DOHH2 (cell line): ENCODE measurements around the gene SEC61B.

Experiments
- H3F3A ChIP-seq: fragments of 200-600 bp; sonication (generic), shearing (Covaris generic); 2 replicates; pipeline ENCODE4 v1.6.0; 2016; ENCODE audit warnings: antibody characterized with exemption, mild to moderate bottlenecking; ENCODE audit not compliant: control insufficient read depth, insufficient read depth
- H3K27ac ChIP-seq: fragments of 200-600 bp; sonication (generic); 2 replicates; pipeline ENCODE4 v1.5.1; 2014; ENCODE audit warnings: low read depth, mild to moderate bottlenecking, low read length, moderate library complexity
- H3K27me3 ChIP-seq: fragments of 200-600 bp; sonication (generic); 2 replicates; pipeline ENCODE4 v1.6.1; 2014; ENCODE audit warnings: mild to moderate bottlenecking, low read length, mixed read lengths; ENCODE audit not compliant: control insufficient read depth
- H3K36me3 ChIP-seq: fragments of 200-600 bp; sonication (generic); 2 replicates; pipeline ENCODE4 v1.6.1; 2014; ENCODE audit warnings: mild to moderate bottlenecking, low read length, moderate library complexity, mixed read lengths; ENCODE audit not compliant: control insufficient read depth
- H3K4me1 ChIP-seq: fragments of 200-600 bp; sonication (generic); 2 replicates; pipeline ENCODE4 v1.6.1; 2014; ENCODE audit warnings: mild to moderate bottlenecking, low read length, mixed read lengths; ENCODE audit not compliant: control insufficient read depth
- H3K4me2 ChIP-seq: fragments of 200-600 bp; sonication (generic); 2 replicates; pipeline ENCODE4 v1.6.0; 2014; ENCODE audit warnings: mild to moderate bottlenecking, low read length, moderate library complexity
- H3K4me3 ChIP-seq: fragments of 200-600 bp; sonication (generic); 2 replicates; pipeline ENCODE4 v1.5.1; 2014; ENCODE audit warnings: mild to moderate bottlenecking, low read length, mixed read lengths
- H3K79me2 ChIP-seq: fragments of 200-600 bp; sonication (generic); 2 replicates; pipeline ENCODE4 v1.6.1; 2014; ENCODE audit warnings: mild to moderate bottlenecking, low read length, mixed read lengths; ENCODE audit not compliant: control insufficient read depth
- H3K9me2 ChIP-seq: fragments of 200-600 bp; sonication (generic); replicated peaks from 2 replicates; pipeline ENCODE4 v1.6.1; 2014; ENCODE audit warnings: mild to moderate bottlenecking, low read length, mixed read lengths; ENCODE audit not compliant: control insufficient read depth
- H3K9me3 ChIP-seq: fragments of 200-600 bp; sonication (generic); 2 replicates; pipeline ENCODE4 v1.6.1; 2014; ENCODE audit warnings: antibody characterized with exemption, low read length, mixed read lengths; ENCODE audit not compliant: control insufficient read depth, insufficient read depth
- H4K20me1 ChIP-seq: fragments of 200-600 bp; sonication (generic); 2 replicates; pipeline ENCODE4 v1.6.0; 2014; ENCODE audit warnings: low read depth, mild to moderate bottlenecking, antibody characterized with exemption, low read length, moderate library complexity; ENCODE audit not compliant: control insufficient read depth, insufficient read depth
- EZH2phosphoT487 ChIP-seq: fragments of 200-600 bp; sonication (generic); IDR thresholded peaks from 2 replicates; pipeline ENCODE4 v1.6.1; 2017; ENCODE audit warnings: borderline replicate concordance, mild to moderate bottlenecking, antibody characterized with exemption, low read length, moderate library complexity, mixed read lengths
- TF ChIP-seq, protein P1 (sequence below): fragments of 200-600 bp; sonication (generic); IDR thresholded peaks from one replicate; pipeline ENCODE4 v1.5.1; 2014; ENCODE audit warnings: antibody characterized with exemption, mild to moderate bottlenecking, low read depth, low read length; ENCODE audit not compliant: poor library complexity, severe bottlenecking

Gene SEC61B

DNA sequence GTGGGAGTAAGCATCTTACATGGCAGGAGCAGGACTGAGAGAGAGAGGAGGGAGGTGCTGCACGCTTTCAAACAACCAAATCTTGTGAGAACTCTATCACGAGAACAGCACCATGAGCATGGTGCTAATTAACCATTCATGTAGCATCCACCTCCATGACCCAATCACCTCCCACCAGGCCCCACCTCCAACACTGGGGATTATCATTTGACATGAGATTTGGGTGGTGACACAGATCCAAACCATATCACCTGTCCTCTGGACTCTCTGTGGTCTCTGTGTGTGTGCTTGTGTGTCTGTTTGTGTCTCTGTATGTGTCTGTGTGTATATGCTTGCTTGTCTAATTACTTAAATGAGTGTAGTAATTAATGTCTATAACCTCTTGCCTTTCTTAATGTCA, 31.1 kb downstream of the SEC61B start:
- H3K9me2 ChIP-seq = no peaks in the 10 kb centered on the region
- TF ChIP-seq, protein P1, sequence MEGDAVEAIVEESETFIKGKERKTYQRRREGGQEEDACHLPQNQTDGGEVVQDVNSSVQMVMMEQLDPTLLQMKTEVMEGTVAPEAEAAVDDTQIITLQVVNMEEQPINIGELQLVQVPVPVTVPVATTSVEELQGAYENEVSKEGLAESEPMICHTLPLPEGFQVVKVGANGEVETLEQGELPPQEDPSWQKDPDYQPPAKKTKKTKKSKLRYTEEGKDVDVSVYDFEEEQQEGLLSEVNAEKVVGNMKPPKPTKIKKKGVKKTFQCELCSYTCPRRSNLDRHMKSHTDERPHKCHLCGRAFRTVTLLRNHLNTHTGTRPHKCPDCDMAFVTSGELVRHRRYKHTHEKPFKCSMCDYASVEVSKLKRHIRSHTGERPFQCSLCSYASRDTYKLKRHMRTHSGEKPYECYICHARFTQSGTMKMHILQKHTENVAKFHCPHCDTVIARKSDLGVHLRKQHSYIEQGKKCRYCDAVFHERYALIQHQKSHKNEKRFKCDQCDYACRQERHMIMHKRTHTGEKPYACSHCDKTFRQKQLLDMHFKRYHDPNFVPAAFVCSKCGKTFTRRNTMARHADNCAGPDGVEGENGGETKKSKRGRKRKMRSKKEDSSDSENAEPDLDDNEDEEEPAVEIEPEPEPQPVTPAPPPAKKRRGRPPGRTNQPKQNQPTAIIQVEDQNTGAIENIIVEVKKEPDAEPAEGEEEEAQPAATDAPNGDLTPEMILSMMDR = no peak
- no peak for TF ChIP-seq EZH2phosphoT487

DNA sequence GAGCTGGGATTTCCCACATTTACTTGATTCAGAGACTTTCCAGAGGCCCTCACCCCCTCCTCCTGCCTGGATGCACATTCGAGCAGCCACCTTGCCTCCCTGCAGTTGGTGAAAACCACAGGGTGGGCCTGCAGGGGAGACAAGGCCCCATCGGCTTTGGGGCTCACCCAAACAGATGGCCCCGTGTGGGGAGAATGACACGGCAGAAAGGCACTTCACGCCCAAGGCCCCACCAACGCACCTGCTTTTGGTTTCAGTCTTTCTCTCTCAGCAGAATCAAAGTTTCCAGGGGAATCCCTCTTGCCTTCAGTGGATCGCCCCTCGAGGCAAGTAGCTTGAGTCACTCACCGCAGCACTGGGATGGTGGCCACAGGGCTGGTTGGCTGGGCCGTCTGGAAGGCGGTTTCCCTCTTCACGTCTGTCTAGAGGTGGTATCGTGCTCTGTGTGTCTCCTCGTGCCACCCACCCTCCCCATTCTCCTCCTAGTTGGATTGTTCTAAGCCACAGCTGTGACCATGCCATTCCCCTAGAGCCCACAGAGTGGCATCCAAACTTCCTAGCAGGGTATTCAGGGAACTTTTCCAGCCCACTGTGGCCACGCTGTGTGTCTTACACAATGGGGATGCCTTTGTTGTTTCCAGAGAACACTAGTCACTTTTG, 31.8 kb downstream of the SEC61B start:
- Histone ChIP-seq H3K4me1 (peaks cover 13% of the 10 kb centered on the region), H3K9me2 (no peaks in the 10 kb centered on the region), H3K27ac (no peak overlapping the region), H3K4me3 (no peak overlapping the region), H3K27me3 (no peaks in the 10 kb centered on the region), H3F3A (no peaks in the 10 kb centered on the region), H3K4me2 (peak overlapping the region; percentile 18; the same call in 1 of the 2 replicates), H3K79me2 (no peaks in the 10 kb centered on the region), H3K9me3 (no peaks in the 10 kb centered on the region), H4K20me1 (no peaks in the 10 kb centered on the region), H3K36me3 (no peaks in the 10 kb centered on the region)
- TF ChIP-seq, protein P1 = no peak
- no peak for TF ChIP-seq EZH2phosphoT487

More for the DNA sequence above, 31.1 kb downstream of the SEC61B start:
- no peaks in the 10 kb centered on the region for H3K36me3 ChIP-seq
- no peak overlapping the region for H3K4me3 ChIP-seq
- H3K79me2 ChIP-seq = no peaks in the 10 kb centered on the region
- H4K20me1 ChIP-seq = no peaks in the 10 kb centered on the region
- no peak overlapping the region for H3K27ac ChIP-seq
- H3K4me2 ChIP-seq = no peak overlapping the region
- H3F3A ChIP-seq = no peaks in the 10 kb centered on the region
- peaks cover 13% of the 10 kb centered on the region for H3K4me1 ChIP-seq
- H3K9me3 ChIP-seq = no peaks in the 10 kb centered on the region
- H3K27me3 ChIP-seq = no peaks in the 10 kb centered on the region

DNA sequence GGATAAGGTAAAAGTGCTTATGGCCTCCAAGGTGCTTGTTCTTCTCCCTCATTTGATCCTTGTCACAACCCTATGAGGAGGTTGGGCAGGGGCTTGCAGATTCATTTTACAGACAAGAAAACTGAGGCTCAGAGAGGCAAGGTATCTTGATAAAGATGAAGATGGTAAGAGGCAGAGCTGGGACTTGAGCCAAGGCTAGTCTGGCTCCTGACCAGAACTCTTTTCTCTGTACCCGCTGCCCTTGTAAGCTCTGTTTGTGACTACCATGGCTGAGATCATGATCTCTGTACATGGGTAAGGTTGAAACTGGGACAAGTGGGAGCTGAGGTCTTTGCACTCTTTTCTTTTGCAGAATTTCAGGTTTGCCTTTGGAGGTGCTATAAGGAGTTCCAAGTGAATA, 33.6 kb downstream of the SEC61B start:
- Histone ChIP-seq H3K4me2 (no peak overlapping the region), H3K27me3 (no peaks in the 10 kb centered on the region), H3K79me2 (no peaks in the 10 kb centered on the region), H3K27ac (no peak overlapping the region), H3F3A (no peaks in the 10 kb centered on the region), H3K36me3 (no peaks in the 10 kb centered on the region), H3K4me1 (peaks cover 13% of the 10 kb centered on the region), H3K4me3 (no peak overlapping the region), H3K9me3 (no peaks in the 10 kb centered on the region), H3K9me2 (no peaks in the 10 kb centered on the region), H4K20me1 (no peaks in the 10 kb centered on the region)
- TF ChIP-seq, protein P1 = no peak
- no peak for TF ChIP-seq EZH2phosphoT487
